ENCODE measurements around the gene FSD1. TPM values are rescaled to one million over a fixed set of nuclear protein-coding genes. Genes with fewer than 3 reads are reported as not detected.

The FSD1 gene
- total RNA-seq, 2 experiments from 2014 or later: 23.1 to 25.3 TPM

DNA sequence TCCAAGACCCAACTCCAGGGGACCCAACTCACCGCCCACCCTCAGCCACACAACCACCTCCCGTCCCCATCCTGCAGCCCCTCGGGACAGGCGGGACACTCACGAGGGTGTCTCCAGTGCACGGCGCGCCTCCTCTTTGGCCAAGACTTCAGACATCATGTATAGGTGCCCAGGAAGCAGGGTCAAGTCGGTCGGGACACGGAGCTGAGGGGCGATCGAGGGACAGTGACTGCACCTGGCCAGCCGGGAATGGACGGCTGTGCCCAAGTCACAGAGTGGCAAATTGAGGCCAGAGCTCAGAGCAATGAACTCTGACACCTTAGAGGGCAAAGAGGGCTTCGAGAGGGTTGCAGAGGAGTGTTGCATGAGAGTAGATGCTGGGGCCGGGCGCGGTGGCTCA lies 25.5 kb downstream of the FSD1 start:
- Mint-ChIP-seq H3K4me3 (peak overlapping the region; percentile 93), H3K27me3 (no peaks in the 10 kb centered on the region), H3K27ac (peak overlapping the region; percentile 58), H3K36me3 (ENCODE audit: low read depth) (peaks cover 18% of the 10 kb centered on the region), H3K9me3 (ENCODE audit: low read depth) (peaks cover 5% of the 10 kb centered on the region), H3K4me1 (peaks cover 27% of the 10 kb centered on the region)
- intact Hi-C loops (cut with DNase I, micrococcal nuclease): loop anchor here in 1 of 2 experiments (5.0 kb wide), 7 partner anchors 148 to 1572 kb away; partner anchors contain the start of genes ANKRD24, APBA3, CACTIN and EEF2
- DNase-seq (no peak), ATAC-seq (no peak)
- CTCF ChIA-PET: interaction anchor here (0.6 to 1.1 kb wide), 3 partner anchors 10 to 209 kb away, joined by 3 to 5 read pairs (median 3); no protein-coding TSS in a partner anchor
- POLR2A ChIA-PET: no interaction called here

DNA sequence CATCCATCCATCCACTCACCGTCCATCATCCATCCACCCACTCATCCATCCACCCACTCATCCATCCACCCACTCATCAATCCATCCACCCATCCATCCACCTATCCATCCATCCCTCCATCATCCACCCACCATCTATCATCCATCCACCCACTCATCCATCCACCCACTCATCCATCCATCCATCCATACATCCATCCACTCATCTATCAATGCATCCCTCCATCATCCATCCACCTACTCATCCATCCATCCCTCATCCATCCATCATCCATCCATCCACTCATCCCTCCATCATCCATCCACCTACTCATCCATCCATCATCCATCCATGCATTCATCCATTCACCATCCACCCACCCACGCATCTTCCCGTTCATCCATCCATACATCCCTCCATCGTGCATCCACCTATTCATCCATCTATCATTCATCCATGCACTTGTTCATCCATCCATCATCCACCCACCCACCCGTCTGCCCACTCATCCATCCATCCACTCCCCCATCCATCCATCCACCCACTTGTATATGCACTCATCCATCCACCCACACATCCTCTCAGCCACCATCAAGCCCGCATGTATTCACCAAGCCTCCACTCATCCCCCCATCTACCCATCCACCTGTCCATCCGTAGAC lies 30.7 kb downstream of the FSD1 start:
- DNase-seq (no peak), ATAC-seq (no peak)
- CTCF ChIA-PET: no interaction called here
- peaks cover 9% of the 10 kb centered on the region for H3K9me3 Mint-ChIP-seq (ENCODE audit: low read depth)
- H3K36me3 Mint-ChIP-seq (ENCODE audit: low read depth): peaks cover 21% of the 10 kb centered on the region
- POLR2A ChIA-PET: no interaction called here
- intact Hi-C loops (cut with DNase I, micrococcal nuclease): no loop called here
- no peaks in the 10 kb centered on the region for H3K27me3 Mint-ChIP-seq
- H3K27ac Mint-ChIP-seq: no peak overlapping the region
- H3K4me3 Mint-ChIP-seq: no peak overlapping the region
- H3K4me1 Mint-ChIP-seq: peaks cover 16% of the 10 kb centered on the region

DNA sequence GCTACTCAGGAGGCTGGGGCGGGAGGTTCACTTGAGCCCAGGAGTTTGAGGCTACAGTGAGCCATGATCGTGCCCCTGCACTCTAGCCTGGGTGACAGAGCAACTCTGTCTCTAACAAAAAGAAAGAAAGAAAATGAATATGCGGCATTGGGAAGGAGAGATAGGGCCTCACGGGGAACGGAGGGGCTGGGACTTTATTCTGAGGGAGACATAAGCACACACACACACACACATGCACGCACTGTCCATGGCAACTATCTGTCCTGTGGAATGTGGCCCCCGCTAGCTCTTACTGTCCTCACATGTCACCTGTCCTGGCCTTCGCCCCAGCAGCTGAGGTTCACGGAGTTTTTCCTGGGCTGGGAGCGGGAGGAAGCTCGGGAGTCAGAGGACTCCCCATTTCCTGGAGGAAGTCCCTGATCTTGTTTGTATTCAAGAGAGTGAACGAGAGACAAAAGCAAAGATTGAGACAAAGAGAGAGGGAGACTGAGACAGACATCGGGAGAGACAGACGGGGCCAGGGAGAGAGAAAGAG lies 33.6 kb downstream of the FSD1 start:
- Mint-ChIP-seq H3K4me3 (peak overlapping the region; percentile 81), H3K27ac (peak overlapping the region; percentile 94), H3K27me3 (no peaks in the 10 kb centered on the region), H3K9me3 (ENCODE audit: low read depth) (peaks cover 9% of the 10 kb centered on the region), H3K4me1 (peaks cover 16% of the 10 kb centered on the region), H3K36me3 (ENCODE audit: low read depth) (peaks cover 19% of the 10 kb centered on the region)
- DNase-seq (no peak), ATAC-seq (no peak)
- intact Hi-C loops (cut with DNase I, micrococcal nuclease): loop anchor here in 1 of 2 experiments (1.0 kb wide), 1 partner anchor 10 kb away; no protein-coding TSS in a partner anchor
- CTCF ChIA-PET: interaction anchor here (1.0 to 1.6 kb wide), 4 partner anchors 10 to 71 kb away, joined by 3 to 5 read pairs (median 4); partner anchors contain the start of gene CHAF1A
- POLR2A ChIA-PET: interaction anchor here (0.6 to 1.0 kb wide), 3 partner anchors 7 to 133 kb away, joined by 3 to 6 read pairs (median 3); no protein-coding TSS in a partner anchor

DNA sequence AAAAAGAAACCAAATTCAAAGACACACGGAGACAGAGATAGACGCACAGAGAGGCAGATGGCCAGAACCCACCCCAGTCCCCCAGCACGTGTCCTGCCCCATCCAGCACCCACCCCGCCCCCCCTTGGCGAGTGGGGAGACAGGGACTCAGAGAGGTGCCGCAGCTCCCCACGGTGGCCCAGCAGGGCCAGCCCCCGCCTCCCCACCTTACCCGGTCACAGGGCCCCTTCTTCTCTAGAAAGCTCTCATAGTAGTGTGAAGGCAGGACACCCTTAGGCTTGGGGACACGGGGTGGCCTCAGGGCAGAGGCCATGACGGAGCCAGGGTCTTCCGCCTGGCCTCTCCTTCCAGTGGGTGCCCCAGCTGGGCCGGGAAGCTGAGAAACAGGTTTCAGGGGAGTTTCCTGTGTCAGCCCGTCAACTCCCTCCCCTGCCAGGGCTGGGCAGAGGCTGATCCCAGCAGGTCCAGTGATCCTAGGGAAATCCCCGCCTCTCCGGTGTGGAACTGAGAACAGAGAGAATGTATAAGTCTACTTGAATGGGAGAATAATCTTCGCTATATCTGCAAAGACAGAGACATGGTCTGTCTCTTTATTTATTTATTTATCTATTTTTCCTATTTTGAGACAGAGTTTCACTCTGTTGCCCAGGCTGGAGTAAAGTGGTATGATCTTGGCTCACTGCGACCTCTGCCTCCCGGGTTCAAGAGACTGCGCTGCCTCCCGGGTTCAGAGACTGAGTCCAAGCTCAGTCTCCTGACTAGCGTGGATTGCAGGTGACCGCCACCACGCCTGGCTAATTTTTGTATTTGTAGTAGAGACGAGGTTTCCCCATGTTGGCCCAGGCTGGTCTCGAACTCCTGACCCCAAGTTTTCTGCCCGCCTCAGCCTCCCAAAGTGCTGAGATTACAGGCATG lies 34.3 kb downstream of the FSD1 start, which contains the start of gene STAP2:
TSS of gene STAP2 (minus strand) at position 387 of the 915 bp plus-strand sequence. CDS start at position 313, 74 bp downstream.
- H3K9me3 Mint-ChIP-seq (ENCODE audit: low read depth): peaks cover 9% of the 10 kb centered on the region
- CTCF ChIA-PET: interaction anchor here (1.4 to 1.5 kb wide), 2 partner anchors 11 to 64 kb away, joined by 3 to 4 read pairs; partner anchors contain the start of gene CHAF1A
- H3K4me1 Mint-ChIP-seq: peaks cover 16% of the 10 kb centered on the region
- no peaks in the 10 kb centered on the region for H3K27me3 Mint-ChIP-seq
- intact Hi-C loops (cut with DNase I, micrococcal nuclease): loop anchor here in 1 of 2 experiments (1.0 kb wide), 1 partner anchor 10 kb away; no protein-coding TSS in a partner anchor
- H3K36me3 Mint-ChIP-seq (ENCODE audit: low read depth): peaks cover 19% of the 10 kb centered on the region
- ATAC-seq (no peak), DNase-seq (peak; percentile 64)
- H3K4me3 Mint-ChIP-seq: peak within 1 kb of the TSS; percentile 81
- POLR2A ChIA-PET: interaction anchor here (0.6 to 1.0 kb wide), 3 partner anchors 8 to 132 kb away, joined by 3 to 6 read pairs (median 3); no protein-coding TSS in a partner anchor
- peak within 1 kb of the TSS; percentile 94 for H3K27ac Mint-ChIP-seq

DNA sequence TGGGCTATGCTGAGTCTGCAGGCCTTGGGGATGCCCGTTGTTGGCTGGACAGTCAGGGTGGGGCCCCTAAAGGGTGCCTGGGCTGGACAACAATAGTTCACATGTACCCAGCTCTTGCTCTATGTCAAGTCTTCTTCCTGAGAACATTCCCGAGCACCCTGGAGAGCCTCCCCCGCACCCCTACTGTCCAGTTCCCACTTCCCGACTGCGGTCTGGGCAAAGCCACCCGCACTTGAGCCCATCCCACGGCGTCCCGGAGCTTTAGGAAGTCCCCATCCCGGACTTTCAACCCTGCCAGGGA lies 37.9 kb downstream of the FSD1 start:
- ChIA-PET POLR2A (interaction anchor here (0.6 to 2.9 kb wide), 9 partner anchors 10 to 142 kb away, joined by 3 to 12 read pairs (median 8); partner anchors contain the start of genes CHAF1A, TMIGD2 and YJU2), CTCF (interaction anchor here (0.5 to 3.1 kb wide), 8 partner anchors 10 to 95 kb away, joined by 3 to 37 read pairs (median 6); partner anchors contain the start of genes CHAF1A and YJU2)
- DNase-seq: no peak
- intact Hi-C loops (cut with DNase I, micrococcal nuclease): loop anchor here (1.0 to 10.0 kb wide), 6 partner anchors 95 to 1343 kb away; partner anchors contain the start of genes HDGFL2 (in 1 of the 2), HMG20B (in 1 of the 2), HSD11B1L (in 1 of the 2) and KDM4B (in 1 of the 2)
- Mint-ChIP-seq H3K4me3 (peak overlapping the region; percentile 89), H3K27me3 (no peaks in the 10 kb centered on the region), H3K4me1 (peaks cover 18% of the 10 kb centered on the region), H3K27ac (peak overlapping the region; percentile 83), H3K9me3 (ENCODE audit: low read depth) (no peaks in the 10 kb centered on the region), H3K36me3 (ENCODE audit: low read depth) (peaks cover 10% of the 10 kb centered on the region)
- no peak for ATAC-seq

DNA sequence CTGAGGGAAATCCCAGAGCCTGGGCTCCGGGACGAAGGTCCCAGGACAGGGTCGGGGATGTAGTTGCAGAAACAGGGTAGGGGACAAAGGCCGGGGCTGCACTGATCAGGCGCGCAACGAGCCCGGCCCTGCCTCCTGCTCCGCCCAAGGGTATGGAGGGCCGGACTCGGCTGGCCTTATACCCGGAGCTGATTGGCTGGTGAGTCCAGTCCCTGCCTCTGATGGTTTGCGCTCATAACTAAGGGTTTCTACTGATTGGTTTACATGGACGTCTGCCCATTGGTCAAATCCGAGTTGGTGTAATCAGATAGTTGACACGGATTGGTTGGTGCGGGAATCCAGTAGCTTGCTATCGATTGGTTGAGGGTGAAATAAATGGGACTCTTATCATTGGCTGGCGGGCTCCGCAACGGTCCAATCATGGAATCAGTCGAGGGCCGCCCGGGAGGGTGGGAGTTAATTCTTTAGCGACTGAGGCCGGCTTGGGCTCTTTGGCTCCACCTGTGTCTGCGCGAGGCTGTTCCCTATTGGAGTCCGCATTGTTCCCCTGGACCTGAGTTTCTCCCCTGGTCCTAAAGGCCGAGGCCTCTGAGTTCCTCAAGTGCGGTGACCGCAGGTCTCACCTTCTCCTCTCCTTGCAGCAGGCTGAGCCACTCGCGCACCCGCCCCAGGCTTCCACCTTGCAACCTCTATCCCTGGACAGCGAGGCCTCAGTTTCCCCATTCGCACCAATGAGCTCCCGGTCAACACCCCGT lies 38.4 kb downstream of the FSD1 start:
- peak overlapping the region; percentile 89 for H3K4me3 Mint-ChIP-seq
- no peaks in the 10 kb centered on the region for H3K27me3 Mint-ChIP-seq
- ChIA-PET CTCF (interaction anchor here (0.5 to 3.1 kb wide), 11 partner anchors 9 to 650 kb away, joined by 3 to 37 read pairs (median 5); partner anchors contain the start of genes CHAF1A and YJU2), POLR2A (interaction anchor here (0.6 to 2.9 kb wide), 12 partner anchors 10 to 141 kb away, joined by 3 to 12 read pairs (median 4); partner anchors contain the start of genes CHAF1A, TMIGD2 and YJU2)
- peak overlapping the region; percentile 93 for H3K27ac Mint-ChIP-seq
- H3K4me1 Mint-ChIP-seq: peaks cover 17% of the 10 kb centered on the region
- DNase-seq (peak; percentile 97), ATAC-seq (peak; percentile 91)
- H3K9me3 Mint-ChIP-seq (ENCODE audit: low read depth): no peaks in the 10 kb centered on the region
- H3K36me3 Mint-ChIP-seq (ENCODE audit: low read depth): peaks cover 10% of the 10 kb centered on the region
- intact Hi-C loops (cut with DNase I, micrococcal nuclease): loop anchor here (1.0 to 10.0 kb wide), 17 partner anchors 14 to 1342 kb away; partner anchors contain the start of genes YJU2 (in 2 of the 2), ANKRD24 (in 1 of the 2), CHAF1A (in 1 of the 2) and FSD1 (in 1 of the 2)

DNA sequence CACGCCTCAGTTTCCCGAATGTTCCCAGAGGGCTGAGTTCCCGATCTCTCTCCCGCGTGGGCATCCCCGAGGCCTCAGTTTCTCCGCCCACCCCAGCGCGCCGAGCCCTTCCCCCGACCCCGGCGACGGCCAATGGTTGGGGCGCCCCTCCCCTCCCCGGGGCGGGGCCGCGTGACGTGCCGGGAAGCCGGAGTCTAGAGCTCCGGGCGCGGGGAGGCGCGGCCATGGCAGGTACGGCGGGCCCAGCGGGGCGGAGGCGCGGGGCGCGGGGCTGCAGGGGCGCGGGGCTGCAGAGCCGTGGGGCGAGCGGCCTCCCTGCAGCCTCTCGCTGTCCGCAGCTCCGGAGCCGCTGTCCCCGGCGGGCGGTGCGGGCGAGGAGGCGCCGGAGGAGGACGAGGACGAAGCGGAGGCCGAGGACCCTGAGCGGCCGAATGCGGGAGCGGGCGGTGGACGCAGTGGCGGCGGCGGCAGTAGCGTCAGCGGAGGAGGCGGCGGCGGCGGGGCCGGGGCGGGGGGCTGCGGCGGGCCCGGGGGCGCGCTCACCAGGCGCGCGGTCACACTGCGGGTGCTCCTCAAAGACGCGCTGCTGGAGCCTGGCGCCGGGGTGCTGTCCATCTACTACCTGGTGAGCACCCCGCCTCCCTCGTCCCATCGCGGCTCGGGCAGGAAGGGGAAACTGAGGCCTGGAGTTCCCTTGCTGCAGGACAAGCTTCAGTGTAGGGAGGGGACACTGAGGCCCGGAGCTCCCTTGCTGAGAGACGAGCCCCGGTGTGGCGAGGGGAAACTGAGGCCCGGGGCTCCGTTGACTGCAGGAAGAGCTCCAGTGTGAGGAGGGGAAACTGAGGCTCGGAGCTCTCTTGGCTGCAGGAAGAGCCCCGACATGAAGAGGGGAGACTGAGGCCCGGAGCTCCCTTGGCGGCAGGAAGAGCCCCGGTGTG lies 39.2 kb downstream of the FSD1 start, which contains the start of gene MPND:
TSS of gene MPND (plus strand) at position 193 of the 938 bp plus-strand sequence. CDS start at position 225, 32 bp downstream.
- peak; percentile 96 for DNase-seq
- intact Hi-C loops (cut with DNase I, micrococcal nuclease): loop anchor here (1.0 to 10.0 kb wide), 16 partner anchors 15 to 1341 kb away; partner anchors contain the start of genes YJU2 (in 2 of the 2), ANKRD24 (in 1 of the 2), CHAF1A (in 1 of the 2) and FSD1 (in 1 of the 2)
- H3K4me1 Mint-ChIP-seq: peaks cover 9% of the 10 kb centered on the region
- H3K27ac Mint-ChIP-seq: peak within 1 kb of the TSS; percentile 93
- peak within 1 kb of the TSS; percentile 89 for H3K4me3 Mint-ChIP-seq
- ChIA-PET CTCF (interaction anchor here (0.6 to 3.1 kb wide), 6 partner anchors 8 to 118 kb away, joined by 3 to 37 read pairs (median 6); no protein-coding TSS in a partner anchor), POLR2A (interaction anchor here (0.6 to 2.9 kb wide), 13 partner anchors 9 to 785 kb away, joined by 3 to 12 read pairs (median 4); partner anchors contain the start of genes CHAF1A, TMIGD2 and YJU2)
- no peaks in the 10 kb centered on the region for H3K9me3 Mint-ChIP-seq (ENCODE audit: low read depth)
- H3K36me3 Mint-ChIP-seq (ENCODE audit: low read depth): peaks cover 12% of the 10 kb centered on the region
- ATAC-seq: peak; percentile 66
- H3K27me3 Mint-ChIP-seq: no peaks in the 10 kb centered on the region

DNA sequence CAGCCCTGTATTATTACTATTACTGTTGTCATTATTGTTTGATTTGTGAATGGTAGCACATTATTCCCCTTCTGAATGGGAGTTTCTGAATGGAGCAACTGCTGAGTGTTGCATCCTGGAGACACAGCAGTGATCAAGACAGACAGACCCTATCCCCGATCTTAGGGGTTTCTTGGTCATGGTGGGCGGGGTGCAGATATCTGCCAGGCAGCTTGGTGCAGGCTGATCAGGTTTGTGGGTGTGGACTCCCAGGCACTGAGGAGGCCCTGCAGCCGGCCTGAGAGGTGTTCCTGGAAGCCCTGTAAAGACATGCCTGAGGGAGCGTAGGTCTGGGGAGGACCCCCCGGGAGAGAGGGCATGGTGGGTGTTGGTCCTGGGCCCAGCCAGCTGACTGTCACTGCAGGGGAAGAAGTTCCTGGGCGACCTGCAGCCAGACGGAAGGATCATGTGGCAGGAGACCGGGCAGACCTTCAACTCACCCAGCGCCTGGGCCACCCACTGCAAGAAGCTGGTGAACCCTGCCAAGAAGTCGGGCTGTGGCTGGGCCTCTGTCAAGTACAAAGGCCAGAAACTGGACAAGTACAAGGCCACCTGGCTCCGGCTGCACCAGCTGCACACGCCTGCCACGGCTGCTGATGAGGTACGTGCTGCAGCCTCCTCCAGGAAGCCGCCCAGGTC lies 41.1 kb downstream of the FSD1 start:
- H3K36me3 Mint-ChIP-seq (ENCODE audit: low read depth): peaks cover 12% of the 10 kb centered on the region
- DNase-seq: no peak
- H3K4me3 Mint-ChIP-seq: peak overlapping the region; percentile 39
- no peak for ATAC-seq
- H3K4me1 Mint-ChIP-seq: peaks cover 4% of the 10 kb centered on the region
- POLR2A ChIA-PET: no interaction called here
- H3K27ac Mint-ChIP-seq: no peak overlapping the region
- CTCF ChIA-PET: interaction anchor here (0.6 to 1.1 kb wide), 2 partner anchors 78 to 360 kb away, joined by 4 to 5 read pairs; no protein-coding TSS in a partner anchor
- H3K9me3 Mint-ChIP-seq (ENCODE audit: low read depth): no peaks in the 10 kb centered on the region
- H3K27me3 Mint-ChIP-seq: no peaks in the 10 kb centered on the region
- intact Hi-C loops (cut with DNase I, micrococcal nuclease): loop anchor here in 1 of 2 experiments (10.0 kb wide), 1 partner anchor 1339 kb away; the partner anchor contains the start of genes HSD11B1L and MICOS13

Measured in activated CD4-positive, alpha-beta T cell treated with anti-CD3 and anti-CD28 coated beads for 36 hours (primary cell).